IPS-11a (cell line): ENCODE measurements around the gene PCNX1.
"Not testable (repeated sequence)": the region's sequence is repeated elsewhere in the genome, so short reads cannot be mapped to it uniquely, and the experiment has no call there.

Source experiments
- H3K4me3 ChIP-seq: one replicate; pipeline ENCODE4 v1.5.1; 2013; ENCODE audit warnings: low read depth, low read length, control low read depth

PCNX1 gene

GRCh38 chr14:71117839-71118743, 210.8 kb downstream of the PCNX1 start:
- H3K4me3 ChIP-seq: no peak overlapping the region

- no peak overlapping the region for H3K4me3 ChIP-seq
Observed at GRCh38 chr14:71119075-71119474, 211.8 kb downstream of the PCNX1 start.

GRCh38 chr14:71119832-71120231, 212.6 kb downstream of the PCNX1 start:
- no peak overlapping the region for H3K4me3 ChIP-seq

- H3K4me3 ChIP-seq: no peak overlapping the region
Observed at GRCh38 chr14:71121001-71121400, 213.7 kb downstream of the PCNX1 start.

GRCh38 chr14:71121711-71122110, 214.5 kb downstream of the PCNX1 start:
- H3K4me3 ChIP-seq: no peak overlapping the region

- no peak overlapping the region for H3K4me3 ChIP-seq
Observed at GRCh38 chr14:71122866-71123565, 215.8 kb downstream of the PCNX1 start.

- H3K4me3 ChIP-seq: no peak overlapping the region
Observed at GRCh38 chr14:71123579-71124135, 216.4 kb downstream of the PCNX1 start.

GRCh38 chr14:71129716-71130490, 222.6 kb downstream of the PCNX1 start:
- not testable (repeated sequence) for H3K4me3 ChIP-seq

GRCh38 chr14:71130491-71131179, 223.4 kb downstream of the PCNX1 start:
- H3K4me3 ChIP-seq: no peak overlapping the region

- H3K4me3 ChIP-seq: no peak overlapping the region
Observed at GRCh38 chr14:71133296-71133695, 226.0 kb downstream of the PCNX1 start.

- H3K4me3 ChIP-seq: no peak overlapping the region
Observed at GRCh38 chr14:71135496-71135895, 228.2 kb downstream of the PCNX1 start.

GRCh38 chr14:71135911-71136310, 228.7 kb downstream of the PCNX1 start:
- H3K4me3 ChIP-seq: no peak overlapping the region

GRCh38 chr14:71136386-71137060, 229.3 kb downstream of the PCNX1 start:
- no peak overlapping the region for H3K4me3 ChIP-seq

GRCh38 chr14:71137536-71138447, 230.5 kb downstream of the PCNX1 start:
- no peak overlapping the region for H3K4me3 ChIP-seq

GRCh38 chr14:71138448-71139293, 231.4 kb downstream of the PCNX1 start:
- no peak overlapping the region for H3K4me3 ChIP-seq

GRCh38 chr14:71139294-71139946, 232.2 kb downstream of the PCNX1 start:
- no peak overlapping the region for H3K4me3 ChIP-seq

GRCh38 chr14:71140157-71140556, 232.9 kb downstream of the PCNX1 start:
- H3K4me3 ChIP-seq: no peak overlapping the region
